ENCODE measurements around the gene ELOVL2. TPM values are rescaled to one million over a fixed set of nuclear protein-coding genes. Genes with fewer than 3 reads are reported as not detected.

ELOVL2 gene
- total RNA-seq, 2 experiments from 2014 or later: not detected

- H3K4me1 Mint-ChIP-seq (ENCODE audit: low read depth): no peaks in the 10 kb centered on the region
- H3K9me3 Mint-ChIP-seq: no peaks in the 10 kb centered on the region
- intact Hi-C loops (cut with micrococcal nuclease): no loop called here
- no peak overlapping the region for H3K4me3 Mint-ChIP-seq
- DNase-seq: no peak
- H3K36me3 Mint-ChIP-seq: no peaks in the 10 kb centered on the region
- ChIA-PET CTCF (interaction anchor here (0.7 to 1.7 kb wide), 3 partner anchors 8 to 419 kb away, joined by 3 to 4 read pairs (median 3); no protein-coding TSS in a partner anchor), POLR2A (no interaction called here)
- peaks cover 3% of the 10 kb centered on the region for H3K27me3 Mint-ChIP-seq
- H3K27ac Mint-ChIP-seq: no peak overlapping the region
Observed at GRCh38 chr6:11076540-11076939, 32.4 kb upstream of the ELOVL2 start.

- no peak overlapping the region for H3K27ac Mint-ChIP-seq
- H3K36me3 Mint-ChIP-seq: no peaks in the 10 kb centered on the region
- POLR2A ChIA-PET: no interaction called here
- no peaks in the 10 kb centered on the region for H3K4me1 Mint-ChIP-seq (ENCODE audit: low read depth)
- H3K9me3 Mint-ChIP-seq: no peaks in the 10 kb centered on the region
- H3K4me3 Mint-ChIP-seq: no peak overlapping the region
- no peak for DNase-seq
- H3K27me3 Mint-ChIP-seq: peaks cover 3% of the 10 kb centered on the region
- CTCF ChIA-PET: interaction anchor here (1.0 to 3.2 kb wide), 2 partner anchors 117 to 121 kb away, joined by 3 to 22 read pairs; no protein-coding TSS in a partner anchor
- intact Hi-C loops (cut with micrococcal nuclease): no loop called here
Observed at GRCh38 chr6:11072101-11072500, 28.0 kb upstream of the ELOVL2 start.

GRCh38 chr6:11069760-11070159, 25.7 kb upstream of the ELOVL2 start:
- ChIA-PET CTCF (interaction anchor here (0.9 to 3.2 kb wide), 14 partner anchors 14 to 591 kb away, joined by 3 to 25 read pairs (median 6); partner anchors contain the start of gene SMIM13), POLR2A (no interaction called here)
- Mint-ChIP-seq H3K27ac (no peak overlapping the region), H3K27me3 (peaks cover 3% of the 10 kb centered on the region), H3K36me3 (no peaks in the 10 kb centered on the region), H3K4me1 (ENCODE audit: low read depth) (no peaks in the 10 kb centered on the region), H3K9me3 (no peaks in the 10 kb centered on the region), H3K4me3 (no peak overlapping the region)
- intact Hi-C loops (cut with micrococcal nuclease): loop anchor here (1.0 to 2.0 kb wide), 2 partner anchors 115 to 591 kb away; no protein-coding TSS in a partner anchor
- DNase-seq: no peak

GRCh38 chr6:11067348-11067747, 23.2 kb upstream of the ELOVL2 start:
- H3K27me3 Mint-ChIP-seq: peaks cover 3% of the 10 kb centered on the region
- intact Hi-C loops (cut with micrococcal nuclease): no loop called here
- H3K9me3 Mint-ChIP-seq: no peaks in the 10 kb centered on the region
- no peak overlapping the region for H3K4me3 Mint-ChIP-seq
- no peaks in the 10 kb centered on the region for H3K4me1 Mint-ChIP-seq (ENCODE audit: low read depth)
- no peaks in the 10 kb centered on the region for H3K36me3 Mint-ChIP-seq
- ChIA-PET POLR2A (no interaction called here), CTCF (interaction anchor here (0.7 to 3.2 kb wide), 5 partner anchors 11 to 589 kb away, joined by 3 to 14 read pairs (median 4); no protein-coding TSS in a partner anchor)
- no peak overlapping the region for H3K27ac Mint-ChIP-seq
- no peak for DNase-seq

- CTCF ChIA-PET: interaction anchor here (0.7 to 3.2 kb wide), 5 partner anchors 10 to 588 kb away, joined by 3 to 14 read pairs (median 4); no protein-coding TSS in a partner anchor
- intact Hi-C loops (cut with micrococcal nuclease): no loop called here
- Mint-ChIP-seq H3K9me3 (no peaks in the 10 kb centered on the region), H3K27ac (no peak overlapping the region), H3K36me3 (no peaks in the 10 kb centered on the region), H3K27me3 (peaks cover 1% of the 10 kb centered on the region), H3K4me3 (no peak overlapping the region), H3K4me1 (ENCODE audit: low read depth) (no peaks in the 10 kb centered on the region)
- no peak for DNase-seq
- POLR2A ChIA-PET: no interaction called here
Observed at GRCh38 chr6:11066505-11067347, 22.6 kb upstream of the ELOVL2 start.

GRCh38 chr6:11065436-11066202, 21.5 kb upstream of the ELOVL2 start:
- H3K4me1 Mint-ChIP-seq (ENCODE audit: low read depth): no peaks in the 10 kb centered on the region
- intact Hi-C loops (cut with micrococcal nuclease): no loop called here
- H3K27me3 Mint-ChIP-seq: peaks cover 6% of the 10 kb centered on the region
- H3K4me3 Mint-ChIP-seq: no peak overlapping the region
- H3K36me3 Mint-ChIP-seq: no peaks in the 10 kb centered on the region
- POLR2A ChIA-PET: no interaction called here
- no peak for DNase-seq
- H3K27ac Mint-ChIP-seq: no peak overlapping the region
- H3K9me3 Mint-ChIP-seq: no peaks in the 10 kb centered on the region
- CTCF ChIA-PET: interaction anchor here (1.6 to 3.2 kb wide), 2 partner anchors 111 to 587 kb away, joined by 6 to 14 read pairs; no protein-coding TSS in a partner anchor

- intact Hi-C loops (cut with micrococcal nuclease): no loop called here
- POLR2A ChIA-PET: no interaction called here
- Mint-ChIP-seq H3K9me3 (no peaks in the 10 kb centered on the region), H3K4me3 (no peak overlapping the region), H3K27me3 (peaks cover 6% of the 10 kb centered on the region), H3K27ac (no peak overlapping the region), H3K4me1 (ENCODE audit: low read depth) (no peaks in the 10 kb centered on the region), H3K36me3 (no peaks in the 10 kb centered on the region)
- no peak for DNase-seq
- CTCF ChIA-PET: interaction anchor here (0.7 to 3.2 kb wide), 3 partner anchors 110 to 586 kb away, joined by 3 to 14 read pairs (median 6); no protein-coding TSS in a partner anchor
Observed at GRCh38 chr6:11064836-11065235, 20.7 kb upstream of the ELOVL2 start.

- no peaks in the 10 kb centered on the region for H3K36me3 Mint-ChIP-seq
- intact Hi-C loops (cut with micrococcal nuclease): no loop called here
- H3K27ac Mint-ChIP-seq: no peak overlapping the region
- H3K9me3 Mint-ChIP-seq: no peaks in the 10 kb centered on the region
- DNase-seq: no peak
- no peaks in the 10 kb centered on the region for H3K4me1 Mint-ChIP-seq (ENCODE audit: low read depth)
- peaks cover 6% of the 10 kb centered on the region for H3K27me3 Mint-ChIP-seq
- POLR2A ChIA-PET: interaction anchor here (0.6 kb wide), 1 partner anchor 11 kb away, joined by 3 read pairs; no protein-coding TSS in a partner anchor
- CTCF ChIA-PET: interaction anchor here (1.6 kb wide), 1 partner anchor 108 kb away, joined by 5 read pairs; no protein-coding TSS in a partner anchor
- no peak overlapping the region for H3K4me3 Mint-ChIP-seq
Observed at GRCh38 chr6:11062715-11063114, 18.6 kb upstream of the ELOVL2 start.

GRCh38 chr6:11062083-11062482, 18.0 kb upstream of the ELOVL2 start:
- H3K9me3 Mint-ChIP-seq: no peaks in the 10 kb centered on the region

GRCh38 chr6:11058406-11058805, 14.3 kb upstream of the ELOVL2 start:
- CTCF ChIA-PET: no interaction called here
- intact Hi-C loops (cut with micrococcal nuclease): no loop called here

More at GRCh38 chr6:11062083-11062482, 18.0 kb upstream of the ELOVL2 start:
- Mint-ChIP-seq H3K27ac (no peak overlapping the region), H3K27me3 (peaks cover 6% of the 10 kb centered on the region), H3K36me3 (no peaks in the 10 kb centered on the region), H3K4me3 (no peak overlapping the region), H3K4me1 (ENCODE audit: low read depth) (no peaks in the 10 kb centered on the region)
- CTCF ChIA-PET: interaction anchor here (0.7 kb wide), 1 partner anchor 19 kb away, joined by 3 read pairs; no protein-coding TSS in a partner anchor
- intact Hi-C loops (cut with micrococcal nuclease): no loop called here
- POLR2A ChIA-PET: interaction anchor here (0.6 kb wide), 1 partner anchor 10 kb away, joined by 3 read pairs; no protein-coding TSS in a partner anchor
- DNase-seq: no peak

GRCh38 chr6:11056871-11057270, 12.8 kb upstream of the ELOVL2 start:
- POLR2A ChIA-PET: no interaction called here
- Mint-ChIP-seq H3K9me3 (no peaks in the 10 kb centered on the region), H3K36me3 (no peaks in the 10 kb centered on the region), H3K4me3 (no peak overlapping the region), H3K27ac (no peak overlapping the region), H3K27me3 (peaks cover 15% of the 10 kb centered on the region), H3K4me1 (ENCODE audit: low read depth) (no peaks in the 10 kb centered on the region)
- CTCF ChIA-PET: interaction anchor here (0.6 to 3.4 kb wide), 4 partner anchors 10 to 540 kb away, joined by 3 to 16 read pairs (median 3); no protein-coding TSS in a partner anchor
- intact Hi-C loops (cut with micrococcal nuclease): no loop called here
- DNase-seq: no peak

More at GRCh38 chr6:11058406-11058805, 14.3 kb upstream of the ELOVL2 start:
- H3K27ac Mint-ChIP-seq: no peak overlapping the region
- no peak for DNase-seq
- no peak overlapping the region for H3K4me3 Mint-ChIP-seq
- H3K9me3 Mint-ChIP-seq: no peaks in the 10 kb centered on the region
- peaks cover 7% of the 10 kb centered on the region for H3K27me3 Mint-ChIP-seq
- POLR2A ChIA-PET: no interaction called here
- H3K36me3 Mint-ChIP-seq: no peaks in the 10 kb centered on the region
- no peaks in the 10 kb centered on the region for H3K4me1 Mint-ChIP-seq (ENCODE audit: low read depth)
